Measurements from ENCODE around the gene GCH1.
"Not testable (repeated sequence)": the region's sequence is repeated elsewhere in the genome, so short reads cannot be mapped to it uniquely, and the experiment has no call there.

GCH1 gene

GRCh38 chr14:54817506-54817905, 85.1 kb downstream of the GCH1 start:
- DNase-seq: no peak

GRCh38 chr14:54816450-54816849, 86.2 kb downstream of the GCH1 start:
- DNase-seq: no peak

- no peak for DNase-seq
Measured at GRCh38 chr14:54815515-54815914, 87.1 kb downstream of the GCH1 start.

- no peak for DNase-seq
Measured at GRCh38 chr14:54815016-54815415, 87.6 kb downstream of the GCH1 start.

GRCh38 chr14:54814076-54814475, 88.5 kb downstream of the GCH1 start:
- peak; percentile 4 for DNase-seq

GRCh38 chr14:54813081-54813480, 89.5 kb downstream of the GCH1 start:
- no peak for DNase-seq

- no peak for DNase-seq
Measured at GRCh38 chr14:54812617-54813016, 90.0 kb downstream of the GCH1 start.

- DNase-seq: no peak
Measured at GRCh38 chr14:54809767-54810166, 92.9 kb downstream of the GCH1 start.

- no peak for DNase-seq
Measured at GRCh38 chr14:54808326-54809161, 94.1 kb downstream of the GCH1 start.

GRCh38 chr14:54807881-54808280, 94.7 kb downstream of the GCH1 start:
- DNase-seq: no peak

GRCh38 chr14:54807428-54807827, 95.2 kb downstream of the GCH1 start:
- DNase-seq: no peak

GRCh38 chr14:54806616-54807015, 96.0 kb downstream of the GCH1 start:
- no peak for DNase-seq

GRCh38 chr14:54805445-54806322, 96.9 kb downstream of the GCH1 start:
- peak; percentile 61 for DNase-seq

GRCh38 chr14:54805070-54805444, 97.6 kb downstream of the GCH1 start:
- no peak for DNase-seq

GRCh38 chr14:54804538-54805041, 98.0 kb downstream of the GCH1 start:
- no peak for DNase-seq

GRCh38 chr14:54803926-54804537, 98.6 kb downstream of the GCH1 start:
- DNase-seq: no peak

GRCh38 chr14:54803396-54803795, 99.2 kb downstream of the GCH1 start:
- DNase-seq: no peak

GRCh38 chr14:54801482-54801881, 101.1 kb downstream of the GCH1 start:
- not testable (repeated sequence) for DNase-seq

GRCh38 chr14:54798465-54799124, 104.0 kb downstream of the GCH1 start:
- DNase-seq: no peak

GRCh38 chr14:54797986-54798385, 104.6 kb downstream of the GCH1 start:
- no peak for DNase-seq

- DNase-seq: no peak
Measured at GRCh38 chr14:54797556-54797955, 105.1 kb downstream of the GCH1 start.

- DNase-seq: no peak
Measured at GRCh38 chr14:54796961-54797360, 105.7 kb downstream of the GCH1 start.

GRCh38 chr14:54794796-54795195, 107.8 kb downstream of the GCH1 start:
- no peak for DNase-seq

All from CD4-positive, alpha-beta T cell treated with Interleukin-21 for 1 hour (primary cell).